Mucosa of rectum (tissue), 2 donors: ENCODE results near the gene RALGDS.
"Not testable (repeated sequence)": the region's sequence is repeated elsewhere in the genome, so short reads cannot be mapped to it uniquely, and the experiment has no call there.

Source experiments
- H3K27ac ChIP-seq, 2 donors: one replicate each; pipeline ENCODE4 v1.7.0; 2013; ENCODE audit warnings: inconsistent platforms in 2 of 2, low read depth in 2 of 2, low read length in 2 of 2
- H3K27me3 ChIP-seq, 2 donors: one replicate each; pipeline ENCODE4 v1.7.0; 2013; ENCODE audit warnings: low read length in 2 of 2; ENCODE audit not compliant: control insufficient read depth in 2 of 2, insufficient read depth in 2 of 2
- H3K36me3 ChIP-seq, 2 donors: one replicate each; pipeline ENCODE4 v1.7.0; 2013; ENCODE audit warnings: low read length in 2 of 2; ENCODE audit not compliant: control insufficient read depth in 2 of 2, insufficient read depth in 2 of 2
- H3K4me1 ChIP-seq, 2 donors: one replicate each; pipeline ENCODE4 v1.7.0; 2013; ENCODE audit warnings: low read length in 2 of 2, mild to moderate bottlenecking in 1 of 2; ENCODE audit not compliant: control insufficient read depth in 2 of 2, insufficient read depth in 2 of 2
- H3K4me3 ChIP-seq, 2 donors: one replicate each; pipeline ENCODE4 v1.7.0; 2013; ENCODE audit warnings: low read length in 2 of 2
- H3K9ac ChIP-seq, 2 donors: one replicate each; pipeline ENCODE4 v1.7.0; 2013; ENCODE audit warnings: low read length in 2 of 2, low read depth in 1 of 2, mild to moderate bottlenecking in 1 of 2
- H3K9me3 ChIP-seq, 2 donors: one replicate each; pipeline ENCODE4 v1.7.0; 2013; ENCODE audit warnings: low read length in 2 of 2; ENCODE audit not compliant: control insufficient read depth in 2 of 2
- donor health status: healthy.
- donor health status: Normal muscosa, but diverticular disease.

RALGDS gene

GRCh38 chr9:133098871-133099270 lies 22.2 kb downstream of the RALGDS start:
- Histone ChIP-seq H3K4me1 (peaks cover 0 to 3% of the 10 kb centered on the region in 2 donors), H3K9ac (no peak overlapping the region), H3K36me3 (peaks cover 53 to 59% of the 10 kb centered on the region in 2 donors), H3K27me3 (no peaks in the 10 kb centered on the region), H3K4me3 (no peak overlapping the region), H3K9me3 (peaks cover 0 to 2% of the 10 kb centered on the region in 2 donors), H3K27ac (no peak overlapping the region)

GRCh38 chr9:133098104-133098754 lies 22.8 kb downstream of the RALGDS start:
- Histone ChIP-seq H3K27ac (no peak overlapping the region), H3K9ac (no peak overlapping the region), H3K4me3 (no peak overlapping the region), H3K9me3 (peaks cover 0 to 2% of the 10 kb centered on the region in 2 donors), H3K27me3 (no peaks in the 10 kb centered on the region), H3K36me3 (peaks cover 53 to 56% of the 10 kb centered on the region in 2 donors), H3K4me1 (no peaks in the 10 kb centered on the region)

GRCh38 chr9:133094842-133095393 lies 26.1 kb downstream of the RALGDS start:
- Histone ChIP-seq H3K4me3 (no peak overlapping the region), H3K4me1 (no peaks in the 10 kb centered on the region), H3K27me3 (no peaks in the 10 kb centered on the region), H3K27ac (no peak overlapping the region), H3K9ac (no peak overlapping the region), H3K9me3 (peaks cover 0 to 2% of the 10 kb centered on the region in 2 donors), H3K36me3 (peaks cover 23 to 30% of the 10 kb centered on the region in 2 donors)

GRCh38 chr9:133094351-133094750 lies 26.7 kb downstream of the RALGDS start:
- not testable (repeated sequence) for H3K4me1 ChIP-seq, H3K9me3 ChIP-seq, H3K27me3 ChIP-seq, H3K27ac ChIP-seq, H3K4me3 ChIP-seq, H3K9ac ChIP-seq
- peaks cover 17 to 25% of the 10 kb centered on the region in 2 donors for H3K36me3 ChIP-seq

GRCh38 chr9:133090752-133091385 lies 30.2 kb downstream of the RALGDS start:
- H3K4me3 ChIP-seq, result no peak overlapping the region
- no peaks in the 10 kb centered on the region for H3K4me1 ChIP-seq
- H3K36me3 ChIP-seq, result no peaks in the 10 kb centered on the region
- no peak overlapping the region for H3K27ac ChIP-seq
- H3K9ac ChIP-seq, result no peak overlapping the region
- no peaks in the 10 kb centered on the region for H3K27me3 ChIP-seq
- no peaks in the 10 kb centered on the region for H3K9me3 ChIP-seq

- no peak overlapping the region for H3K4me3 ChIP-seq
- no peaks in the 10 kb centered on the region for H3K4me1 ChIP-seq
- H3K27me3 ChIP-seq, result no peaks in the 10 kb centered on the region
- no peak overlapping the region for H3K27ac ChIP-seq
- H3K9ac ChIP-seq, result no peak overlapping the region
- no peaks in the 10 kb centered on the region for H3K9me3 ChIP-seq
- H3K36me3 ChIP-seq, result no peaks in the 10 kb centered on the region
Observed at GRCh38 chr9:133090187-133090586, 30.9 kb downstream of the RALGDS start.

- Histone ChIP-seq H3K4me1 (no peaks in the 10 kb centered on the region), H3K36me3 (no peaks in the 10 kb centered on the region), H3K9me3 (no peaks in the 10 kb centered on the region), H3K4me3 (no peak overlapping the region), H3K9ac (no peak overlapping the region), H3K27me3 (no peaks in the 10 kb centered on the region), H3K27ac (no peak overlapping the region)
Observed at GRCh38 chr9:133089271-133089671, 31.8 kb downstream of the RALGDS start.

- no peaks in the 10 kb centered on the region for H3K4me1 ChIP-seq
- H3K4me3 ChIP-seq, result no peak overlapping the region
- no peak overlapping the region for H3K27ac ChIP-seq
- no peaks in the 10 kb centered on the region for H3K27me3 ChIP-seq
- H3K36me3 ChIP-seq, result no peaks in the 10 kb centered on the region
- H3K9me3 ChIP-seq, result no peaks in the 10 kb centered on the region
- no peak overlapping the region for H3K9ac ChIP-seq
Observed at GRCh38 chr9:133088756-133089155, 32.3 kb downstream of the RALGDS start.

GRCh38 chr9:133088146-133088750 lies 32.8 kb downstream of the RALGDS start:
- H3K27me3 ChIP-seq, result no peaks in the 10 kb centered on the region
- no peak overlapping the region for H3K9ac ChIP-seq
- no peaks in the 10 kb centered on the region for H3K36me3 ChIP-seq
- no peaks in the 10 kb centered on the region for H3K9me3 ChIP-seq
- no peak overlapping the region for H3K27ac ChIP-seq
- H3K4me1 ChIP-seq, result no peaks in the 10 kb centered on the region
- no peak overlapping the region for H3K4me3 ChIP-seq

GRCh38 chr9:133087429-133088145 lies 33.5 kb downstream of the RALGDS start:
- H3K36me3 ChIP-seq, result no peaks in the 10 kb centered on the region
- no peaks in the 10 kb centered on the region for H3K4me1 ChIP-seq
- H3K4me3 ChIP-seq, result no peak overlapping the region
- no peak overlapping the region for H3K9ac ChIP-seq
- H3K9me3 ChIP-seq, result no peaks in the 10 kb centered on the region
- H3K27ac ChIP-seq, result no peak overlapping the region
- H3K27me3 ChIP-seq, result no peaks in the 10 kb centered on the region
